T-helper 9 cell (primary cell): ENCODE data around the gene ITLN1.

Experiments
- DNase-seq: peaks from one replicate; pipeline ENCODE4 v3.0.0-alpha.2; 2020

The ITLN1 gene

DNA sequence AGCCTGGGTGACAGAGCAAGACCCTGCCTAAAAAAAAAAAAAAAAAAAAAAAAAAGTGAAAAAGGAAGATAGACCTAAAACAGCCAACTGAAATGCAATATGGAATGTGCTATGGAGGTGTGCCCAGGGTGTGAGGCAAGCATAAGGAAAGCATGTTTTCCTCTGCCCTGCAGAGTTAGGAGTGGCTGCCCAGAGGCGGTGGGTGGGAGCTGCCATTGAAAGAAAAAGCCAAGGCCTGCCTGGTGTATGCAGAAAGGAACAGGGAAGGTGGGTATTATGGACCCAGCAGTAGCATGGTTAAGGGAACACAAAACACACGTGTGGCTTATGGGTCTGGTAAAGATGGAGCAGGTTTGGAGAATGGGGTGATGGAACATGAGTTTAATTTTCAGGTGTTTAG lies 31.2 kb downstream of the ITLN1 start:
- no peak for DNase-seq

DNA sequence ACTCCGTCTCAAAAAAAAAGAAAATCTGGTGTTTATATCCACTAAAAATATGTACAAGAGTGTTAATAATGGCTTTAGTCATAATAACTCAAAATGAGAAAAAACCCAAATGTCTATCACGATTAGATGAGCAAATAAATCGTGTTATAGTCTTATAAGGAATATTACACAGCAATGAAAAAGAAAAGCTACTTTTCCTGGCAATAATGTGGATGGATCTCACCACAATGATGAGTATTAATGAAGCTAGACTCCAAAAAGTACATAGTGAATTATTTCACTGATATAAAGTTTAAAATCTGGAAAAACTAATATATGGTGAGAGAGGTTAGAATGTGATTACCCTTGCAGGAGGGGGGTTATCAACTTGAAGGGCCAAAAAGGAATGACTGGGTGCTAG lies 32.0 kb downstream of the ITLN1 start:
- DNase-seq, result no peak

DNA sequence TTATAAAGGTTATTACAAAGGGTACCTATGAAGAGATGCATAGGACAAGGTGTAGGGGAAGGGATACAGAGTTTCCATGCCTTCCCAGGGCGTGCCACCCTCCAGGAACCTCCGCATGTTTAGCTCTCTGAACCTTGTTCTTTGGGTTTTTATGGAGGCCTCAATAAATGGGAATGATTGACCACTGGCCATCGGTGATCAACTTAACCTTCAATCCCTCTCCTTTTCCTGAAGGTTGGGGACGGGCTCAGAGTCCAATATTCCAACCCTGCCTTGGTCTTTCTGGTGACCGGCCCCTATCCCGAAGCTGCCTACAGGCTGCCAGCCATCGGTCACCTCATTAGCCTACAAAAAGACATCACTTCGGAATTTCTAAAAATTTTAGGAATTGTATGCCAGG lies 34.0 kb downstream of the ITLN1 start:
- DNase-seq, result no peak

DNA sequence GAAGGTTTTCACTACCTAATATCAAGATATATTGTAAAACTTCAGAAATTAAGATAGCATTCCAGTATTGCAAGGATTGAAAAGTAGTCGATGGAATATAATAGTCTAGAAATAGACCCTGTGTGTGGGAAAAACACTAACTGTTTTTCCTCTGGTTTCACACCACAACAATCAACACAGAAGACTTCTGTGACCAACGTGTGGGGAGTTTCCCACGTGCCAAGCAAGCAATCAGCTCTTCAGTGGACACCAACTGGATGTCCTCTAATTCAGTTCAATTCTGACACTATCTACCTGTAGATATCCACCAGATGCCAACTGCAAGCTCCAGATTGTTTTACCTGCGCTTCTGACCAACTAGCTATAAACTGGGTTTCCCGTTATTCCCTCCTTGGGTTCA lies 34.4 kb downstream of the ITLN1 start:
- no peak for DNase-seq

DNA sequence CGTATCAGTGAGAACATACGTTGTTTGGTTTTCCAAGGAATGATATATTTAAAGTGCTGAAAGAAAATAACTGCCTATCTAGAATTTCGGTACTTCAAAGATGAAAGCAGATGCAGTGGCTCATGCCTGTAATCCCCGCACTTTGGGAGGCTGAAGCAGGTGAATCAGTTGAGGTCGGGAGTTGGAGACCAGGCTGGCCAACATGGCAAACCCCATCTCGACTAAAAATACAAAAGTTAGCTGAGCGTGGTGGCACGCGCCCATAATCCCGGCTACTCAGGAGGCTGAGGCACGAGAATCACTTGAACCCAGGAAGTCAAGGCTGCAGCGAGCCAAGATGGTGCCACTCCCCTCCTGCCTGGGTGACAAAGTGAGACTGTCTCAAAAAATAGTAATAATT lies 38.7 kb downstream of the ITLN1 start:
- no peak for DNase-seq

DNA sequence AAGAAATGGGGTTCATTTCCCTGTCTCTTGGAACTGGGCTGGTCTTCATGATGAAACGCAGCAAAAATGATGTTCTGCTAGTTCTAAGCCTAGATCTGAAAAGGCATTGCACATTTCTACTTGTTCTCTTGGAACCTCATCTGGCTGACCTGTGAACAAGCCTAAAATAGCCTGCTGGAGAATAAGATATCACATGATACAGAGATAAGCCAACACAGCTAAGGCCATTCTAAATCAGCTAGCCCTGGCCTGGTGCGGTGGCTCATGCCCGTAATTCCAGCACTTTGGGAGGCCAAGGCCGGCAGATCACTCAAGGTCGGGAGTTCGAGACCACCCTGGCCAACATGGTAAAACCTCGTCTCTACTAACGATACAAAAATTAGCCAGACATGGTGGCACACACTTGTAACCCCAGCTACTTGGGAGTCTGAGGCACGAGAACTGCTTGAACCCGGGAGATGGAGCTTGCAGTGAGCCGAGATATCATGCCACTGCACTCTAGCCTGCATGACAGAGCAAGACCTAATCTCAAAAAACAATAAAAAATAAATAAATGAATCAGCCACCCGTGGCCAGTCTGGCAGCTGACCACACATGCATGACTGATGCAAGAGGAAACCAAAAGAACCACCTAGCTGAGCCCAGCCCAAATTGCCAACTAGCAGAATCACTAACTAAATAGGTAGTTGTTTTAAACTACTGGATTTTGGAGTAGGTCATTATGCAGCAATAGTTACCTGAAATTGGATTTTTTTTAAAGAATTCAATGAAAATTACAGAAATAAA lies 40.3 kb downstream of the ITLN1 start:
- DNase-seq, result no peak

DNA sequence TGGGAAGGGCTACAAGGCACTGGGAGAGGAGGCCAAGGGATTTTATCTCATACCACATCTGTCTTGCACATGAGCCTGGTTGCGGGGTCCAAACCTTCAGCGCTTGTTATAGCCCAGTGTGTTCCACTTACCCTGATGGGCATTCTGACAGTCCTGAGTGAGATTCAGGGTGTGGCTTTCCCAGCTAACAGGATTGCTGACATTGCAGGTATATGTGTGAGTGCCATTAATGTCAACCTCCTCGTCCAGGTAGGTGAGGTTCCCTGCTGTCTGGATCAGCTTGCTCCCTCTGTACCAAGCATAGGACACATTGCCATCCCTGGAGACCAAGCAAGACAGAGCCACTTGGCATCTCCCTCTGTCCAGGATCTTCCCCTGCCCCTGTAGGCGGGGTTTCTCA lies 43.9 kb downstream of the ITLN1 start:
- no peak for DNase-seq

DNA sequence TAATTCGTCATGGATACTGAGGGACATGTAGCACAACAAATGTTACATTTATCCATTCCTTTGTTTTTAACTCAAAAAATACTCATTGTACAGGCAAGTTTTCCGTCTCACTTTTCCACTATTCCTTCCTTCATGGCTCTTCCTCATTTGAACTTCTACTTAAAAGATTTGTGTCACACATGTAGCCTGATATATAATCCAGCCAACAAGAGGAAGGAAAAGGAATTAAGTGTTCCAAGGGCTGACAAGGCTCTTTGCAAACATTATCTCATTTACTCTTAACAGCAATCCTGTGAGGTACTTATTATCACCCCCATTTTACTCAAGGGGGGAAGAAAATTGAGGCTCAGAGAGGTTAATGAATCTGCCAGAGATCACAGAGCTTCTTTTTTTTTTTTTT lies 45.2 kb downstream of the ITLN1 start:
- no peak for DNase-seq

DNA sequence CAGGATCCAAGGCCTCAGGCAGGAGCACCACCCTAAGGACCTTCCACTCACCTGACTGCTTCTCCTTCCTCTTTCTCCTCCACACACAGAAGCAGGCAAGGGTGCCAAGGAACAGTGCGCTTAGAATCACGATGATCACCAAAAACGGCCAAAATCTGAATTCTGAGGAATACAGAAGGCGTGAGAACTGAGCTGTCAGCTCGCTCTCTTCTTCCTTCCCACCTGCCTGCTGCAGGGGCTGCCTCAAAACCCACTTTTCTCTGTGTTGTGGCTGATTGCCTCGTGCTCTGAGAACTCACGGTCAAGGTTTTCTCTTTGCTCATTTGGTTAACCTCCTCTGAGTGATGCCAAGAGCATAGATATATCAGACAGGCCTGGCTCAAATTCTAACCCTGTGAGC lies 46.1 kb downstream of the ITLN1 start:
- DNase-seq, result no peak

DNA sequence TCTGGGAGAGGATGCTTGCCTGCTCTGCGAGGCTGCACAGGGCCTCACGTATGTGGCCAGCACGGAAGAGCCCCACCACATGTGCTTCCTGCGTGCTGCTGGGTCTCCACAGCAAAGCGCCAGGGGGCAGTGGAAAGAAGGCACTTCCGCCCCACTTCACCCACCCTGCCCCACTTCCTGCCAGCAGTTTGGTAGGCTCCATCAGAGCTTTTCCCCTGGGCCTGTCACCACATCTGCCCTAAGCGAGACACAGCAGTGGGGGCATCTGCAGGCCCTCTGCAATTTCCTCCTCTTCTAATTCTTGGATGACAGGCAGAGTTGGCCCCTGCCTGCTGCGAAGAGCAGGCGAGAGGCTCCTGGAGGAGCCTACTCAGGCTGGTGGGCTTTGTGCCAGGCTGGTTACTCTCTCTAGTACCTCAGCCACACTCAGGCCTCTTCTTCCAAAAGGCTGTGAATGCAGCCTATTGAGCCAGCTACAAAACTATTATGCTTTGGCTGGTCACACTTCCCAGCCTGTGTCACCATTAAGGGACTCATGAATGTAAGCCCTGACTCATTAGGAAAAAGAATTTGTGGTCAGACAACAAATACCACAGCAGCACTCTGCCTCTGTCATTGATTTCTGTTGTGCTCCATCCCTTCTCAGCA lies 47.3 kb downstream of the ITLN1 start:
- peak; percentile 64 for DNase-seq

DNA sequence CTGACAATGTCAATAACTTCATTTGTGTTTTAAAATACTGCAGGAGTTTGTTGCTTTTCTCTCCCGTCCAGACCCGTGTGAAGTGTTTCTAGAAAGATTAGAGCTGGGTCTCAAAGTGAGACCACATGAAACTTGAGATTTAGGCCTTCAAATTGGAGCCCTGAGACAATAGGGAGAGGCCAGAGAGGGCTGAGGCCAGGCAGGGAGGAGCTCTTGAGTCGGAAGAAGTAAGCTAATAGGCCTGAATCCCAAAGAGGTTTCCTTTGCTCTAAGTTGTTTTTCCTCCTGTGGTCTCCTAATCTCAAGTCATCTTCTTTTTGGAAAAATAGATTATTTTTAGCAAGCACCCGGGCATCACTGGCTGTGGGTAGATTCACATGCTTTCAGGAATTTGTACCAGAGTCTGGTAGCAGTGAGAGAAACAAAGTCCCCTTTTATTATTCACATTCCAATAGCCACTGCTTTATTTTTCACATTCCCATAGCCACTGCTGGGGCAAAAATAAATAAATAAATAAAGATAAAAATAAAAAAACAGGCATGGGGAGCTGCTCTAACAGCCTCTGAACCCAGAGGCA lies 47.9 kb downstream of the ITLN1 start:
- DNase-seq, result no peak

DNA sequence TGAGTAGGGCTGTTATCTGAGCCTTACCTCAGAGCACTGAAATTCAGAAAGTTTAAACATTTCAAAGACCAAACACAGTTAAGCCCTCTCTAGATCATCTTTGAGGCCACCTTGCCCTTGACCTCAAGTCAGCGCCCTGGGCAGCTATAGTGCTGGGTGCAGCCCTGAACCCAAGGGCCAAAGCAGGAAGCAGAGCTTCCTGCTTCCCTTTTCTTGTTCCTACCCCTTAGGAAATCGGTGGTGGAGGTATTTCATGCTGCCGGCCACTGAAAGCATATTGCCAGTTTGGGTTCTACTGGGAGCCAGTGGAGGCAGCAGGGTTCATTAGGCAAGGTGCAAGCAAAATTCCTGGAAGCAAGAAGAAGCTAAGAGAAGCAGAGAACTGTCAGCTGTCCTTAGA lies 48.4 kb downstream of the ITLN1 start:
- no peak for DNase-seq

DNA sequence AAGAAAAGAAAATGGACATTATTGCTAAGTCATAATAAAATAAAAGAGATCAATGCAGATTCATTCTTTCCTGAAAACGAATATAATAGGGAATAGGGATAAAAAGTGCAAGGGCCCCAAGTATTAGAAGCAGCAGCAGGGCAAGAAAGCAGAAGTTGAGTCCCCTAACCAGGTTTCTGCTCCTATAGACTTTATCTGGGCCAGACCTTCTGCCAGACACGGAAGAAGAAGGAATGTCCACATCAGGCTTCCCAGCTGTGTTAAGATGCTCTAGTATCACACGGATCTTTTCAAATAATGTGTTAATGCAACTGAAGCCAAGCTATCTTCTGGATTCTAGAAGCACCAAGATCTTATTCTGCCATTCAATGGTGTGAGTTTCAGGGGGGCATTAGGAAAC lies 49.2 kb downstream of the ITLN1 start:
- no peak for DNase-seq

DNA sequence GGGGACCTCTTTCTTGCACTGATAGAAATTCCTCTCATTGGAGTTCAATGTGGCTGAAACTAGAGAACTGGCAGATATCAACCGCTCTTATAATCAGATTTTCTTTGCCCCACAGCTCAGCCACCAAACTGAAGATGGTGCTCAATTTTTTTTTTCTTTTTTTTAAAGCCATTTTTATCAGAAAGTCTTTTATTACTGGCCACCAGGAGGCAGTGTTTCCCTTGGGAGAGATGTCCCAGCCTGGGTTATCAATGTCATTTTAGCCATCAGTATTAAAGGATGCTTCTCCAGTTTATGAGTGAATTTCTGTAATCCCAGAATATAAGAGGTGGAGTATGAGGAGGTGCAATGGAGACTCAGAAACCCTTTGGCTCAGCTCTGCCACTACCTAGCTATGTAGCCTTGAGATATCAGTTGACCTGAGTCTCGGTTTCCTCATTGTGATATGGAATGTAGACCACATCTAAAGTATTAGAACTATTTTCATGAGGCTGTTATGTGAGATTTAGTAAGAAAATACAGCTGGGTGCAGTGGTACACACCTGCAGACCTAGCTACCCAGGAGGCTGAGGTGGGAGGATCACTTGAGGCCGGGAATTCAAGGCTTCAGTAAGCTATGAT lies 49.9 kb downstream of the ITLN1 start:
- peak; percentile 40 for DNase-seq

DNA sequence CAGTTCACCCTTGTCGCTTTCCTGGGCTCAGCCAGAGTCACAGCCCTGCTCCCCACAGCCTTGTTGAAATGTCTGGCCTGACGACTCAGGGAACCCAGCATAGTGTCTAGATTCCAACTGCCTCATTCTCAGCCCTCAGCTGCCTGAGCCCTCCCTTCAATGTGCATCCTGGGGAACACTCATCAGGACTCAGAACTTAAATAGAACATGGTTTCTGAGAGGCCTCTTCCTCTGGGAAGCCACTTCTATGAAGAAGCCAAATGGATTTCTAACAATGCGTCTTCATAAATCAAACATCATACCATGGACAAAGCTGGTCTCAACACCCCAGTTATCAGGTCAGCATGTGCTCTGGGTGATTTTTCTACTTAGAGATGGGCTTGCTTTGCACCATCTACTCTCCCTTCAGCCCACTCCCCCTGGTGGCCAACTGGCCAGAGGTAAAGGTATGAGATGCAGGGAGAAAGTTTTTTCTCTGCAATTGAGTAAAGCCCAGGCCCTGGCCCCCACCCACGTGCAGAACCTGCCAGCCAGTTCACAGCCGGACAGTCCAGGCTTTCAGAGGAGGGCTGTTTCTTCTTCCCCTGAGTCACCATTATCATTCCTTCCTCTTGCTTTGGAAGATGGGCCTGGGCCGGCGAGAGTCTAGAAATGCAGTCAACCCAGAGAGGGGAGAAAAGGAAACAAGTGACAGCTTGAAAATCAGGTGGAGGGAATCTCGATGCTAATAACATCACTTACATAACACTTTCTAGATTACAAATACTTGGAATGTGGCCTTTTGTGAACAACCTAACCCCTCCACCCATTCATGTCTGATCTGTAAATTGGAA lies 54.4 kb downstream of the ITLN1 start:
- DNase-seq, result peak; percentile 75

DNA sequence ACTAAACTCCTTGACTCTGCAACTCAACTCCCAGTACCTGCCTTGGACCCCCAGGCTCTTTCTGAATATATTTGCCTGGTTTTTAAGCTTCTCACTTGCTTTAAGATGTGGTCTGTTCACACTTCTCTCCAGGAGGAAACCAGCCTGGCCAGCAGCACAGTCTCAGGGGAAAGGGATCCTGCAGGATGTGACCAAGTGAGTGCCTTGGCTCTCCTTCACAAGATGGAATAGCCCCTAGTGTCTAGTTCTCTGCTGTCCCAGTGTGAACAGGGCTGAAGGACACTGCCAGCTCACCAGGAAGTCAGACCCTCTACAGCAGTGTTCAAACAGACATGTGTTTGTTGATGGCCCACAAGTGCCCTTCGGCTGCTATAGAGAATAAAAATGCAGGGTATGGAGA lies 55.2 kb downstream of the ITLN1 start:
- DNase-seq, result no peak

DNA sequence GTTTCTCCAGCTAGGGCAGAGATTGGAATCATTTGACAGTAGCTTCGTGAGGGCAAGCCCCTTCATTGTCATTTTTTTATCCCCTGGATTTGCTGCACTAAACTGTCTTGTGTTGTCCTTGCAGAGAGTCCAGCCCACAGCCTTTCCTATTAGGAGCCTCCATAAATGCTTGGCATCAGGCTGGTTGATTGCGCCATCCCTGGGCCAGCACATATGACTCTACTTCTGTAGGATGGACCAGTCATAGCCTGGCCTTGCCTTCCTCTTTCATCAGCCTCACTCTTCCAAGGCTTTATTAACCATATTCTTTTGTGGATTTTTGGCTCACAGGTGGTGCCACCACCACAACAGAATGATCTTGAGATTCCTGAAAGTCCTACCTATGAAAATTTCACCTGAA lies 57.6 kb downstream of the ITLN1 start:
- DNase-seq, result no peak

DNA sequence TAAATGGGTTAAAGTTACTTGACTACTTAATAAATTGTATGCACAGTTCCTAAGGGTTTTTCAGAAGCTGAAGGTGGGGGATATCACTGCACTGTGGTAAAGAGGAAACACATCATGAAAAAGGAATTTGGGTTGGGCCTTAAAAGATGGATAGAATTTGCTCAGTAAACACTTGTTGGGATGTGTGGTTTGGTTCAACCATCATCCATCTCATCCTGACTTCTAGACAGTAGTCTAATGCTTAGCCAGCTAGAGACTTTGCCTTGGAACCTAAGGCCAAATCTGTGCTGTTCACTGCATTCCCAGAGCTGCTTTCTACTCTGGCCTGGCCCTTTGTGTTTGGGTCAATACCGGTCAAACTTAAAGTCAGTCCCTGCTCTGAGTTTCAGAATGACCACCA lies 58.4 kb downstream of the ITLN1 start:
- no peak for DNase-seq
